HG03060 (cell line): ENCODE results near the gene SLC44A2.

Experiments
- ATAC-seq: cut with Tn5 transposase; IDR thresholded peaks from one replicate; pipeline ENCODE4 v1.9.1; 2021; ENCODE audit warnings: low read depth, moderate number of reproducible peaks; ENCODE audit not compliant: unreplicated experiment

Gene SLC44A2

DNA sequence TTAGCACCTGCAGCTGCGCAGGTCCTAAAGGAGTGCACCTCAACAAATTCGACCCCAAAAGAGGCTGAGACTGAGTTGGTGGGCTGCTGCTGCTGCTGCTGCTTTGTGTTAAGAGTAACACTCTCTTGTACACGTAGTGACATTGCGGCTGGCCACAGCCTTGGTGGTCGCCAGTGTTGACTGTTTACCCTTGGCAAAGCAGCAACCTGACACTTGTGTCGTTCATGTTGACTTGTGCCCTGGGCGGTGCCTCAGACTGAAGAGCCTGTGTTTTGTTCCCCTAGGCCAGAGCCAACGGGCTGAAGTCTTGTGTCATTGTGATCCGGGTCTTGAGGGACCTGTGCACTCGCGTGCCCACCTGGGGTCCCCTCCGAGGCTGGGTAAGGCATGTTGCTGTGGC lies 53.5 kb downstream of the SLC44A2 start:
- no peak for ATAC-seq

DNA sequence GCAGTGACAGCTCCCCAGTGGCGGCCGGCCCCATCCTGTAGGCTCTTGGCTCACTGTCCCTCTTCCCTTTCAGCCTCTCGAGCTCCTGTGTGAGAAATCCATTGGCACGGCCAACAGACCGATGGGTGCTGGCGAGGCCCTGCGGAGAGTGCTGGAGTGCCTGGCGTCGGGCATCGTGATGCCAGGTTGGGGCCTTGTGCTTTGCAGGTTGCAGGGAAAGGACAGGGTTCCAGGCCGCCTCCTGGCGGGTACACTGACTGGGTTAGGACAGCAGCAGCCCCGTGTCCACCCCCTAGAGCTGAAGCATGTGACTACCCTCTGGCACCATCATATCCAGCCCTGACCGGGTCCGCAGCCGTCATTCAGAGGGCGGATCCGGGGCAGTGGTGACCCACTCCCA lies 54.4 kb downstream of the SLC44A2 start:
- ATAC-seq = no peak

DNA sequence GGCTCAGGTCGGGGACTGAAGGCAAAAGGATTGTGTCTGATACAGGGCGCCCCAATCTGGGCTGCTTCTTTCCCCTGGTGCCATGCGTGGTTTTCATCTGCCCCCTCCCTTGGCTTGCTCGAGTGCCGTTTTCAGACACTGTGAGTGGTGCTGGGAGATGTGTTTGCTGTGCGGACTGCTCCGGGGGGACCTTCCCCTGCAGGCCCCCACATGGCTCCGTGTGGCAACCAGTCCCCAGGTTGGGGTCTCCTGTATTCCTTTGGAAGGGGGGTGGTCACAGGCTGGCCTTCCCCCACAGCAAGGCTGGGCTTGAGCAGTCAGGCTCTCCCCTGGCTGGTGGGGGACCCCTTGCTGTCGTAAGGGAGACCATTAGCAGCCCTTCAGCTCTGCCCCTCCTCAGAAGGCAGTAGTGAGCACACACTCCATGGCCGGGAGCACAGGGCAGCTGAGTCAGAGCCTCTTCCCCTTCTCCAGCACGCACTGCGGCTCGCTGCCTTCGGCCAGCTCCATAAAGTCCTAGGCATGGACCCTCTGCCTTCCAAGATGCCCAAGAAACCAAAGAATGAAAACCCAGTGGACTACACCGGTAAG lies 55.3 kb downstream of the SLC44A2 start:
- no peak for ATAC-seq

DNA sequence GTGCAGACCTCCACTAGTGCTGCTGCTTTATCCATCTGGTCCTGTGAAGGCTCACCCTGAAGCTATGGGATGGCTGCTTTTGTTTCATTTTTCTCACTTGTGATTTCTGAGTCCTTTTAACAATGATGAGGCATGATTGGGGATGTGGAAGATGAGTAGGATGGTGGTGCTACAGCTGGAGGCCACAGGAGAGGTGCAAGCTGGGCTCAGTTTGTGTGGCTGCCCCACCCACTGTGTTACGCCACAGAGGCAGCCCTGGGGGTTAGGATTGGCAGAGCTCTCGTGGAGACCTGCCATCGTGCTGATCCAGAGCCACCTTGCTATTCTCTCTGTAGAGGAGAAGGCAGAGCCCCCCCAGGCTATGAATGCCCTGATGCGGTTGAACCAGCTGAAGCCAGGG lies 56.3 kb downstream of the SLC44A2 start:
- no peak for ATAC-seq

DNA sequence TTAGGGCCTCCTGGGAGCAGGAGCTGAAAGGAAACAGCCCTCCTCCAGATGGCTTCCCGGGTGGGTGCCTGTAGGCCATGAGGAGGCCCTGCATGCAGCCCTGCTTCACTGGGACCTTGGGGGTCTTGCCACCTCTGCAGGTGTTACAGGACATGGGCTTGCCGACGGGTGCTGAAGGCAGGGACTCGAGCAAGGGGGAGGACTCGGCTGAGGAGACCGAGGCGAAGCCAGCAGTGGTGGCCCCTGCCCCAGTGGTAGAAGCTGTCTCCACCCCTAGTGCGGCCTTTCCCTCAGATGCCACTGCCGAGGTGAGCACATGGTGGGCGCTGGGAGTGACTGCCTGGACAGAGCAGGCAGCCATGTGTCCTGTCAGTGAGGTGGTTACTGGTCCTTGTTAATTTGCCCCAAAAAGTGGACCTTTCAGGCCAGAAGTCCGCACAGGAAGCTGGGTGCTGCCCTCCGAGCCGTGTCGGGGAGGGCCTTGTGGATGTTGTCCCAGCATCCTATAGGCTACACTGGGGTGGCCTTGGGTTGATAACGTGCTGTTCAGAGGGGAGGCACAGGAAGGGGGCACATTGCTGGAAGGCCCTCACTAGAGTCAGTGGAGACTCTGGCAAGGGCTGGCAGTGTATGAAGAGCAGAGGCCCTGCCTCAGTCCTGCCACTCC lies 57.2 kb downstream of the SLC44A2 start:
- no peak for ATAC-seq

DNA sequence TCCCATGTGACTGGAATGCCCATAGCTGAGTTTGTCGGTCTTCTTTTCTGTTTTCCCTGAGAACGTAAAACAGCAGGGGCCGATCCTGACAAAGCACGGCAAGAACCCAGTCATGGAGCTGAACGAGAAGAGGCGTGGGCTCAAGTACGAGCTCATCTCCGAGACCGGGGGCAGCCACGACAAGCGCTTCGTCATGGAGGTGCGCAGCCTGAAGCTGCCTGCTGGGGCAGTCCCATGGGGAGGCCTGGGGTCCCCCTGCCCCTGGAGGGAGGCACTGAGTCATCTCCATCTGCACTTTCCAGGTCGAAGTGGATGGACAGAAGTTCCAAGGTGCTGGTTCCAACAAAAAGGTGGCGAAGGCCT lies 57.7 kb downstream of the SLC44A2 start:
- ATAC-seq = no peak

DNA sequence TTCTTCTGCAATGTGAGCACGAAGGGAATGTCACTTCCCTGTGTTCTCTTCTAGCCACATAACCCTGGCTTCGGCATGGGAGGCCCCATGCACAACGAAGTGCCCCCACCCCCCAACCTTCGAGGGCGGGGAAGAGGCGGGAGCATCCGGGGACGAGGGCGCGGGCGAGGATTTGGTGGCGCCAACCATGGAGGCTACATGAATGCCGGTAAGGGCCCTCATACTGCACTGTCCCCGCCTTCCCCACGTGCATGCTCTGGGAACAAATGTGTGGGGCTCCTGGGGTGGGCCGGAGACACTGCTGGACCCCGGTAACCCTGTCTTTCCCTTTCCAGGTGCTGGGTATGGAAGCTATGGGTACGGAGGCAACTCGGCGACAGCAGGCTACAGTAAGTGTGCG lies 58.2 kb downstream of the SLC44A2 start:
- no peak for ATAC-seq

DNA sequence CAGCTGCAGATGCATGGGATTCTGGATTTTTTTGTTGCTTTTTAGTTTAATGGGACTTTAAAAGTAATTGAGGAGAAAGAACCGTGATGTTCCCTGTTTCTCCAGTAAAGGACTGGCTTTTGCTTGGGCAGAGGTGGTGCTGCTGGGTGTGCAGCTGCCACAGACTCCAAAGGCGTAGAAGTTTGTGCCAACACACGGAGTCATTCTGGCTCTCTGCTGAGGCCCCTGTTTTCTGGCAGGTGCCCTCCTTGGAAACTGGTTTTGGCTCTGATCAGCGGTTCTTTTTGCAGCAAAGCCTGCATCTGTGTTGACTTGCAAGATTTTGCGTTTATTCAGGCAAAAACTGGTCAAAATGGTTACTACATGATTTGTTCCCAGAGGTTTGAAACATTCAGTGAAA lies 59.9 kb downstream of the SLC44A2 start:
- ATAC-seq = no peak

DNA sequence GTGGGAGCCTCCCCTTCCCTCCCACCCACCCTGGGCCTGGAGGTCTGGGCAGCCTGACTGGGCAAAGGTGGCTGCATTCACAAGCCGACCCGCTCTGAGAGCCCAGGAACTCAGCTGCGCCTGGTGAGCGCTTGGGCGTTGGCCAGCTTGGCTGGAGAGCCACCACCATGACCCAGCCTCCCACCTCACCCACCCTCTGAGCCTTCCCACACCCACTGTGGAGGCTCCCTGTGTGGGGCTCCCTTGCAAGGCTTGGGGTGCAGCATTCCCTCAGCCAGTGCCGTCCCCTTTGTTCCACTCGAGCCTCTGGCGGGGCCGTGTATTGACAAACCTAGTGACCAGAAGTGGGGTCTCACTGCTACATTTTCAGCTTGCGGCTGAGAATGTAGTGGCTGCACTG lies 60.8 kb downstream of the SLC44A2 start:
- ATAC-seq = no peak

DNA sequence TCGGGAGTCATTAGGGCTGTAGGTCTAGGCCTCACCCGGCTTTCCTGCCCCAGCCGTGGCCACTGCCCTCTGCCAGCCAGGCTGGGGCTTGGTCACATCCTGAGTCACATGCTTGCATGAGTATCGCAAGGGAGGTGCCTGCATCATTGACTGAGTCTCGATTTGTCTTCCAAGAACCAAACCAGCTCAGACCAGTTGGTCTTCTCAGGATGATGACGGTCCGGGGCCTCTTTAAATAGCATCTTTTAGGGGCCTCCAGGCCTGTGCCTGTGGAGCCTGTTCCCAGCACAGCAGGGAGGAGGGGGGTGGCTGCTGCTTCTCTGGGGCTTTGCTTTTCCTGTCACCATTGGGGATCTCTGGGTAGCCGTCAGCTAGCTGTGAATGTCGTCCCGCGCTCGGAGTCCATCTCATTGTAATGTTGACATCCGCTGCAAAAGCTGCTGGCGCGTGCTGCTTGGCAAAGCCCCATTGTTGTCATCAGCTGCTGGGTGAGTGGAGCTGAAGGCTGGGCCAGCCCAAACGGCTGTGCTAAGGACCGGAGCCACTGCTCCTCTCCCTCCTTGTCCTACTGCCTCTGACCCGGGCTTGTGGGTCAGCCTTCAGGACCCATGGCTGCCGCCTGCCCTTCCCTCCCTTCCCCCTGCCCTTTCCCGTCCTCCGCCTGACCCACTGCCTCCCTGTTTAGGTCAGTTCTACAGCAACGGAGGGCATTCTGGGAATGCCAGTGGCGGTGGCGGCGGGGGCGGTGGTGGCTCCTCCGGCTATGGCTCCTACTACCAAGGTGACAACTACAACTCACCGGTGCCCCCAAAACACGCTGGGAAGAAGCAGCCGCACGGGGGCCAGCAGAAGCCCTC lies 61.5 kb downstream of the SLC44A2 start:
- no peak for ATAC-seq

DNA sequence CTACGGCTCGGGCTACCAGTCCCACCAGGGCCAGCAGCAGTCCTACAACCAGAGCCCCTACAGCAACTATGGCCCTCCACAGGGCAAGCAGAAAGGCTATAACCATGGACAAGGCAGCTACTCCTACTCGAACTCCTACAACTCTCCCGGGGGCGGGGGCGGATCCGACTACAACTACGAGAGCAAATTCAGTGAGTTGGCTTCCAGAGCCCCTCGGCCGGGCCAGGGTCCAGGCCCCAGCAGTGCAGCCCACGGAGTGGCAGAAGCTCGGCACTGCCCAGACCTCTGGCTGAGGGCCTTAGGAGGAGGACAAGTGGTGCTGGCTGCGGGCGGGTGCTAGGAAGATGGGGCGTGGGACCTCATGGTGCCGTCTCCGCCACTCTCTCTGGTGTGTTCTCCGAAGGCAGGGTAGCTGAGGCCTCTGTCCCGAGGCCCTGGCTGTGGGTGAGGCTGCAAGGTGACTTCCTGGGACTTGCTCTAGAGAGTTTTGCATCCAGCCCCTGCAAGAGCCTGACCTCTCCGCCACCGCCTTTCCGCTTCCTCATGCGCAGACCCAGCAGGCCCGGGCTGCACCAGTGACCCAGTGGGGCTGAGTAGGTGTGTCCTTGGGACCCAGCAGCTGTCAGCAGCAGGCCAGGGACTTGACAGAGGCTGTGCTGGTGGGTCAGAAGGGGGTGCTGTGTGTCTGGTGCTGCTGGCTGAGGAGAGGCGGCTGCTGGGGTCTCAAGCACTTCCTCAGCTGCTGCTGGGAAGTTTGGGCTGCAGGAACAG lies 62.4 kb downstream of the SLC44A2 start:
- no peak for ATAC-seq

DNA sequence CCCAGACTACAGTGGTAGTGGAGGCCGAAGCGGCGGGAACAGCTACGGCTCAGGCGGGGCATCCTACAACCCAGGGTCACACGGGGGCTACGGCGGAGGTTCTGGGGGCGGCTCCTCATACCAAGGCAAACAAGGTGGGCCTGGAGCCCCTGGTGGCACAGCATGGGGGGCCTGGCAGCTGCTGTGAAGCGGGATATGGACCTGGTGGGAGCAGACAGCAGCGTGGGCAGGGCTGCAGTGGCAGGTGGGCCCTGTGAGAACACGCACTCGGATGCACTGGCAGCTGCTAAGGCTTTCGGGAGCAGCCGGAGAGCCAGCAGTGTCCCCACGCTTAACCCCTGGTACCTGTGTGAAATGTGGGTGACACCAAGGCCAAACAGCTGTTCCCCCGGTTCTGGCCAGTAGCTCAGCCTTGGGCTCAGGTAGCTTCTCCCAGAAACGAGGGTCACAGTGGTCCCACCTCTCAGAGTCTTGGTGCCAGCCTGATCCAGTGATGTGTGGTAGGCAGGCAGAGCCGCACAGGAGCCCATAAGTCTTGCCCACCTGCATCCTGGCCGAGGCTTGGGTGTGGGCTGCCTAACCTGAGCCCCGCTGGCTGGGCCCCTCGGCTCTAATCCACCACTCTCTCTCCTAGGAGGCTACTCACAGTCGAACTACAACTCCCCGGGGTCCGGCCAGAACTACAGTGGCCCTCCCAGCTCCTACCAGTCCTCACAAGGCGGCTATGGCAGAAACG lies 63.4 kb downstream of the SLC44A2 start:
- ATAC-seq = no peak

DNA sequence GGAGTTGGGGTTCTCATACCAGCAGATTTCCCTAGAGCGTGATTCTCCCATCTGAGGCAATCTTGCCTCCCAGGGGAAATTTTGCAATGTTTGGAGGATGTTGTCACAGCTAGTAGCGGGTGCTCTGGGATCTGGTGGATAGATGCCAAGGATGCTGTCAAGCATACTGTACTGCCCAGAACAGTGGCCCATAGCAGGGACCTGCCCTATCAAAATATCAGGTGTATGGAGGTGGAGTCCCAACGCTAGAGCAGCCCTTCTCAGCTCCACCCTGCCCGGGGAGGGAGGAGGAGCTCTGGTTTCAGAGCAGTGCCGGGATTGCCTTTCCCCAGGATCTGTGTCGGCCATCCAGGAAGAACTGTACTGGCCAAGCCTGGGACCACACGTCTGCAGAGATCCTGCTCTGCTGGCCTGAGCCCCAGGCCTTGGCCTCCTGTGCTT lies 65.0 kb downstream of the SLC44A2 start:
- ATAC-seq = no peak

DNA sequence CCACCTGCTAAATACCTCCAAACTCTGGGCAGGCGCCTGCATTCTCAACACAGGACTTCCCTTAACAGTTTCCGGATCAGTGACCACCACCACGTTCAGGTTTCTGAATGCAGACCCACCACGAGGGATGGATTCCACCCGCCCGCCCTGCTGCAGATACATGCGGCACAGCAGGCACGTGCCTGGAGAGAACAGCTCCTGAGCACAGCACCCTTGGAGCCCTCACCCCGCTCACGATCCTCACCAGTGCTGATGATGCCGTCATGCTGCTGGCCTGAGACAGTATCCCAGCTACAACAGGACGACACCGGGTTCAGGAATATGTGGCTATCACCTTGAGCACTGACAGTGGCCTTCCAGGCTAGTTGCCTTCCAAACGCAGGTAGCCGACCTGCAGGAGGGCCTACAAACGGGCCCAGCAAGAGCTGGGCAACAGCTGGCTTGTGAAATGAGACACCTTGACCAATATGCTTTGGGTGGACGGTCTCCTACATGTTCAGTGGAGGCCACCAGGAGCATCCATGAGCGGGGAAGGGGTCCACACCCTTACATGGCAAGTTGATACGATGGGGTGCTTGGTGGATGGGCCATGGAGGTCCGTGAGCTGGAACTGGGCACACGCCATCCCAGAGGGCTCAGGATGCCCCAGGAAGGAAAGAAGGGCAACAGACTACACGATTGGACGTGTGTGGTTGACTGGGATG lies 66.0 kb downstream of the SLC44A2 start:
- ATAC-seq = no peak

DNA sequence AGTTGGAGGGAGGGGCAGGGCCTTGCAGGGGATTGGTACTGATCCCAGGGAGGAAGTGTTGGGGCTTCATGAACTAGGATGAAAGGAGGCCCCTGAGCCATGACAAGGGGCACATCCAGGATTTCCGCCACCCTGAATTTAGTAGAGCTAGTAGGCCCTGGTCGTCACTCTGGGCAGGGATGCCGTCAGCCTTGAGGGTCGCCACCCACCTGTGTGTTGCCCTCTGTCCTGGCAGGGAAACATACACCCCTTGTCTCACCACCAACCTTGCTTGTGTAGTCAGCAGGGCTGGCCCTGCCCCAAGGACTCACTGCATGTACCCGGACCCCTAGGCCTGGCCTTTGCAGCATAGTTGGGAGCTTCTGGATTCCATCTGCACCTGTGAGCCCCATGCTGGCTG lies 66.5 kb downstream of the SLC44A2 start:
- ATAC-seq = no peak

DNA sequence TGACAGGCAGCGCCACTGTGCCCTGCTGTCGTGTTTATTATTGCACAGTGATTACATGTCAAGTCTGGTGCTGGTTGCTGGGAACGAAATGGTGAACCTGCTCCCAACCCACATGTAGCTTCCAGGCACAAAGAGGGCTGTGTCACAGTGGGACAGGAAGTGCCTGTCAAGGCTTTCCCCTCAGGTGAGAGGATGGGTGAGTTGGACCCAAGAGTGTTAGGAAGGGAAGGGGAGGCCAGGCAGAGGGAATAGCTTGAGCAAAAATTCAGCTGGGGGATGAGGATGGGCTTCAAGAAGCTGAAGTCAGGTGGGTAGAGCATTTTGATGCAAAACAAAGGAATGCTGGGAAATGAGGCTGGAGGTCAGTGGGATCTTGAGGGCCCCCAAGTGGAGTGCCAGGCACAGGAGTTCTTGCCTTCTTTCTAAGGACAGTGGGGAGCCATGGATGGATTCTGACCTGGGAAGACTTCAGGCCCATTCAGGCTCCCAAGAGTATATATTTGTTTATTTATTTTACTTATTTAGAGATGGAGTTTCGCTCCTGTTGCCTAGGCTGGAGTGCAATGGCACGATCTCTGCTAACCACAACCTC lies 67.4 kb downstream of the SLC44A2 start:
- ATAC-seq = no peak
